ENCODE measurements around the gene BRCA1.
"Not testable (repeated sequence)": the region's sequence is repeated elsewhere in the genome, so short reads cannot be mapped to it uniquely, and the experiment has no call there.

BRCA1 gene

DNA sequence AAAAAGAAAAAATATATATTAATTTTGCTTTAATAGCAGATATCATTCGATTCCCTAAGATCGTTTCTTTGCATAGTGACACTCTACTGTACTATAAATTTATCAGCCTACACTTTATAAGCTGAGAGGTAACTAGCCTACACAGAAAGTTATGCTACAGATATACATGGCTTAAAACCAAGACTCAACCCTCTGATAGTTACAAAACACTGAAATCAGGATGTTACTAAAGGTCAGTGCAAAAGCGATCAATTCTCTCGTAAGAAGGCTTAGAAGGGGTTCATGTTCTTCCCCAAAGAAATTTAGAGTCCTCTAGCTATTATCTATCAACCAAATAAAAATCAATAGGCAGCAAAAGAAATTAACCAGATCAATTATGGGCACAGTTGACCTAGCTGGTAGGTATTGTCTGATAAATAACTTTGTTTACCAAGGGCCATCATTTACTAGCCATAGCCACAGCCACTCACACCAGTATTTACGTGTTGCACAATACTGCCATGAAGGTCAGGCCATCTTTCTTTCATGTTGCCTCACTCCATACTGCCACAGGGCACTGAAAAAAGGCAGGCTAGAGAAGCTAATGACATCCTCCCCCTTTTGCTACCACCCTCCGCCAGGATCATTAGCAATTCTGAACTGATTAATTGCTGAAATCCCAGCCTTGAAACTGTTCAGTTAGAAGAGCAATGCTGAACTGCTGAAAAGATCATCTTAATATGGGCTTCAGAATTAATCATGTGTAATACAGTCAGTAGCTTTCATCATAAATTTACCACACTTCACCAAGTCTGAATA, 56.4 kb downstream of the BRCA1 start:
- no peak for DNase-seq (ENCODE audit: low spot score)

GRCh38 chr17:43062984-43063638, 62.1 kb downstream of the BRCA1 start:
- DNase-seq (ENCODE audit: low spot score), result no peak

- no peak for DNase-seq (ENCODE audit: low spot score)
These were observed 69.1 kb downstream of the BRCA1 start for GRCh38 chr17:43056051-43056450.

- not testable (repeated sequence) for DNase-seq (ENCODE audit: low spot score)
These were observed 72.2 kb downstream of the BRCA1 start for GRCh38 chr17:43053008-43053407.

GRCh38 chr17:43051969-43052368, 73.2 kb downstream of the BRCA1 start:
- no peak for DNase-seq (ENCODE audit: low spot score)

- DNase-seq (ENCODE audit: low spot score), result no peak
These were observed 81.1 kb downstream of the BRCA1 start for GRCh38 chr17:43044024-43044423.

- DNase-seq (ENCODE audit: low spot score), result no peak
These were observed 81.9 kb downstream of the BRCA1 start for GRCh38 chr17:43043307-43043706.

- no peak for DNase-seq (ENCODE audit: low spot score)
These were observed 83.0 kb downstream of the BRCA1 start for GRCh38 chr17:43042025-43042628.

DNA sequence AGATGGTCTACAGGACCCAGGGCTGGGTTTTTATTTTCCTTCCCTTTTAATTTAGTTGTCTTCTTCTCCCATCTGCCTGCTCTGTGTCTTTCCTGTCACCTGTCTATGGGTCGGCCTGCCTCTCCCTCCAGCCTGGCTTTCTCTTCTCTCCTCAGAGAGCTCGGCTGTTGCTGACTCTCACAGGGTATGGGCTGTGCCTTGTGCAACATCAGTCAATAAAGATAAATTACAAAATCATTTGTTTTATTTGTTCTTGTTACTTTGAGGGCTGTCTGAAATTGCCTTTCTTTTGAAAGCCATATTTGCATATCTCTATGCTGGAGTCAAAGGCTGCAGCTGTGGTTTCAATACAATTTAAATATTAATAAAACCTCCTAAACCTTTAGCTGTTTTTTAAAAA, 84.5 kb downstream of the BRCA1 start:
- no peak for DNase-seq (ENCODE audit: low spot score)

DNA sequence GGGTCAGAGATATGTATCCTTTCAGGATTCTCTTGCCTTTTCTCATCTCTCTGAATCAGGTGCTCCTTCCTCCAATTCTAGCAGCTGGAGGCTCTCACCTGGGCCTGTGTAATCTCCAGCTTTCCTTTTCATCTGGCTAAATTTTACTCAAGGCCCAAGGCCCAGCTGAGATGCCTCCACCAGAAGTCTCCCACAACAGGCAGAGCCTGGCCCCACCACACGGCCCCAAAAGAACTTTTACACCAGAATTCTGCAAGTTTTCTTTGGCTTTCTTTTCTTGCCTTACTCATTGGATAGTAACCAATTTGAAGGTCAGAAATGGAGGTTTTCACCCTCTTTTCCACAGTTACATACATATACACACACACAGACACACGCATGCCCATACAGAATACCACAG, 85.5 kb downstream of the BRCA1 start:
- no peak for DNase-seq (ENCODE audit: low spot score)

GRCh38 chr17:43034894-43035293, 90.3 kb downstream of the BRCA1 start:
- DNase-seq (ENCODE audit: low spot score), result no peak

DNA sequence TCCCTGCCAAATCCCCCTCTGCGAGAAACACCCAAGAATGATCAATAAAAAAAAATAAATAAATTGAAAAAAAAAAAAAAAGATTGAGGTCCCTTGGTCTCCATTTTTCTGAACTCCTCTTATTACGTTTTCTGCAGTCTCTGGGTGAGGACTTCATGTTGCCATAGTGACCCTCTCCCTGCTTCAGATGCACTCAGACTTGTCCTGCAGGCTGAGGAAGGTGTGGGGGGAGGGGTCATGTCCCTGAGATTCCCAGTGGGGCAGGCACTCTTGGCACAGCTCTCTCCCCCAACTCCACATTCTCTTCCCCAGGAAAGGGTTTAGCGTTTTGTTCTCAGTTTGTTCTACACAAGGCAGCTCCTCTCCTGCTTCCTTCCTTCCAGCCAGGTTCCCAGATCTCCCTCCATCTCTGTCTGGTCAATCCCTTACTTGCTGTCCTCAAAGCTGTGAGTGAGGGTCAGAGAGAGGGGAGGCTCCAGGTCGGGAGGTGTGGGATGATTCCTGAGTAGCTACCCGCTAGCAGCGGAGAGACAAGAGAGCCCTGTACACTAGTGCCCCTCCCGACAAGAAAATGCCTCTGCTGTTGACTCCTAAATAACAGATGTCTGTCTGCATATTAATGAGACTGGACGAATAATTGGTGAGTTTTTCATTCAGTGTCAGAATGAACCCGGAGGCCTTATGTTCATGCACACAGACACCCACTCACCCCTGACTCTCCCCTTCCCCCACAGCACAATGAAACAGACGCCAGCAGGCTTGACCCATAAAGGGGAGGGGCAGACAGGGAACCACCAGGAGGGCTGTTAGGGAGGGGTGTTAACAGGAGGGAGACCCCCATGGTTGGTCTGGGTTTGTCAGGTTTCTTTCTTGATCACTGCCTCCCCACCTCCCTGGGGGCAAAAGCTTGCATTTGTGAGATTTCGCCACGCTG, 90.9 kb downstream of the BRCA1 start:
- no peak for DNase-seq (ENCODE audit: low spot score)

DNA sequence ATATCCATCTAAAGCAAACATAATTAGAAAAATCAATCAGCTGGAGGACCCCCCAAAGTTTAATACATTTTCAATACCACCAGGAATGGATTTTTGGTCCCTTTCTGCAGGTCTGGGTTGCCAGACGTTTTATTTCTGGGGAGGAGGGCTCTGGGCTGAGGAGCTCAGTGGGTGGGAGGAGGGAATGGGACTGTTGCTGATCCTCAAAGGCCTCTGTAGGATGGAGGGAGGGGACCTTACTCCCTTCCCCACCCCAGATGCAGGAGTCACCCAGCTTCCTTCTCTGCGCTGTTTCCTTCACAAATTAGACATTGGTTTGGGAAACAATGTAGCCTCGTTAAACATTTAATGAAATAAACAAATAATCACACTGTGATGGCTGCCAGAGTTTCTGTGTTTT, 93.5 kb downstream of the BRCA1 start:
- no peak for DNase-seq (ENCODE audit: low spot score)

- no peak for DNase-seq (ENCODE audit: low spot score)
These were observed 94.9 kb downstream of the BRCA1 start for GRCh38 chr17:43030137-43030767.

GRCh38 chr17:43028221-43028861, 96.8 kb downstream of the BRCA1 start:
- DNase-seq (ENCODE audit: low spot score), result no peak

GRCh38 chr17:43027091-43028032, 97.8 kb downstream of the BRCA1 start:
- DNase-seq (ENCODE audit: low spot score), result no peak

GRCh38 chr17:43026595-43026994, 98.6 kb downstream of the BRCA1 start:
- DNase-seq (ENCODE audit: low spot score), result no peak

GRCh38 chr17:43025766-43026537, 99.2 kb downstream of the BRCA1 start:
- DNase-seq (ENCODE audit: low spot score), result no peak

GRCh38 chr17:43025290-43025657, 99.9 kb downstream of the BRCA1 start:
- DNase-seq (ENCODE audit: low spot score), result no peak

Data from left forelimb (tissue), 1 donor.